ENCODE data around the gene TTC27.

DNA sequence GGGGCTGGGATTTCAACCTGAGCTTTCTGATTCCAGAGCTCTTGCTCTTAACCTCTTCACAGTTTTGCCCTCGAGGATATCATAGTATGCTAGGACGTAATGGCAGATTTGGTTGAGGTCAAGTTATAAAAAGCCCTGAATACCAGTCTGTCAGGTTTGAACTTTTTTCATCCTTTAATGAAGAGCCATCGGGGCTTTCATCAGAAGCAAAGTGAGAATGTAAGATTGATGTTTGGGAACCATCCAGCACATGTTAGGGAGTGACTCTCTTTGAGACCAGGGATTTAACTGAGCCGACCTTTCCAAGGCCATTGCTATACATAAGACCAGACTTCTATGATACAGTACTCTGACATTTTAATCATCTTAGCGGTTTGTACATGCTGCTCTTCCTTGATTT, 142.5 kb downstream of the TTC27 start:
- TF ChIP-seq, protein P1, sequence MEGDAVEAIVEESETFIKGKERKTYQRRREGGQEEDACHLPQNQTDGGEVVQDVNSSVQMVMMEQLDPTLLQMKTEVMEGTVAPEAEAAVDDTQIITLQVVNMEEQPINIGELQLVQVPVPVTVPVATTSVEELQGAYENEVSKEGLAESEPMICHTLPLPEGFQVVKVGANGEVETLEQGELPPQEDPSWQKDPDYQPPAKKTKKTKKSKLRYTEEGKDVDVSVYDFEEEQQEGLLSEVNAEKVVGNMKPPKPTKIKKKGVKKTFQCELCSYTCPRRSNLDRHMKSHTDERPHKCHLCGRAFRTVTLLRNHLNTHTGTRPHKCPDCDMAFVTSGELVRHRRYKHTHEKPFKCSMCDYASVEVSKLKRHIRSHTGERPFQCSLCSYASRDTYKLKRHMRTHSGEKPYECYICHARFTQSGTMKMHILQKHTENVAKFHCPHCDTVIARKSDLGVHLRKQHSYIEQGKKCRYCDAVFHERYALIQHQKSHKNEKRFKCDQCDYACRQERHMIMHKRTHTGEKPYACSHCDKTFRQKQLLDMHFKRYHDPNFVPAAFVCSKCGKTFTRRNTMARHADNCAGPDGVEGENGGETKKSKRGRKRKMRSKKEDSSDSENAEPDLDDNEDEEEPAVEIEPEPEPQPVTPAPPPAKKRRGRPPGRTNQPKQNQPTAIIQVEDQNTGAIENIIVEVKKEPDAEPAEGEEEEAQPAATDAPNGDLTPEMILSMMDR (IDR thresholded peaks at IDR 0.05) = no peak
- no peak for TF ChIP-seq POLR2A (IDR thresholded peaks at IDR 0.05)
